DMS153 (cell line): Measurements from ENCODE around the gene MTCP1.
A peak's percentile ranks its signal among the peaks of the same experiment; 100 is the strongest.

Experiments
- DNase-seq: peaks from one replicate; lab custom pipeline; 2025; lab: John Stamatoyannopoulos, UW

MTCP1 gene

GRCh38 chrX:155053656-155054055 lies 17.3 kb downstream of the MTCP1 start:
- DNase-seq: no peak

- DNase-seq: no peak
Observed at GRCh38 chrX:155052738-155053498, 18.0 kb downstream of the MTCP1 start.

- DNase-seq: peak; percentile 1
Observed at GRCh38 chrX:155048977-155049619, 21.8 kb downstream of the MTCP1 start.

GRCh38 chrX:155046811-155047528 lies 24.0 kb downstream of the MTCP1 start:
- DNase-seq: no peak

GRCh38 chrX:155046129-155046810 lies 24.7 kb downstream of the MTCP1 start:
- DNase-seq: no peak

- no peak for DNase-seq
Observed at GRCh38 chrX:155035688-155036087, 35.2 kb downstream of the MTCP1 start.

GRCh38 chrX:155031657-155032056 lies 39.3 kb downstream of the MTCP1 start:
- no peak for DNase-seq

GRCh38 chrX:155028877-155029291 lies 42.1 kb downstream of the MTCP1 start:
- no peak for DNase-seq

GRCh38 chrX:155028129-155028528 lies 42.8 kb downstream of the MTCP1 start:
- no peak for DNase-seq

GRCh38 chrX:155027509-155028066 lies 43.3 kb downstream of the MTCP1 start:
- DNase-seq: peak; percentile 21

GRCh38 chrX:155026727-155027508 lies 44.0 kb downstream of the MTCP1 start, which contains the start of gene FUNDC2:
Gene FUNDC2 (plus strand): TSS chrX:155026844. CDS start chrX:155026939, 95 bp downstream.
- DNase-seq: peak; percentile 96

GRCh38 chrX:155026420-155026726 lies 44.6 kb downstream of the MTCP1 start:
- DNase-seq: no peak

GRCh38 chrX:155023907-155024833 lies 46.8 kb downstream of the MTCP1 start:
- DNase-seq: no peak

- DNase-seq: no peak
Observed at GRCh38 chrX:155022585-155022984, 48.4 kb downstream of the MTCP1 start, which contains the start of gene F8. Gene F8 (minus strand): TSS chrX:155022723. CDS start chrX:155022552, 171 bp downstream.

- no peak for DNase-seq
Observed at GRCh38 chrX:155020591-155020990, 50.3 kb downstream of the MTCP1 start.
